GM20431 (cell line): ENCODE data around the gene NCLN.
"Not testable (repeated sequence)": the region's sequence is repeated elsewhere in the genome, so short reads cannot be mapped to it uniquely, and the experiment has no call there.

Experiments
- in situ Hi-C: fragments of 300-500 bp; cut with MseI, MboI; formaldehyde crosslinking; loops from one replicate; pipeline ENCODE4 v1.15.0; 2020; ENCODE audit warnings: low sequenced_read_pairs; ENCODE audit not compliant: unreplicated experiment

Gene NCLN

DNA sequence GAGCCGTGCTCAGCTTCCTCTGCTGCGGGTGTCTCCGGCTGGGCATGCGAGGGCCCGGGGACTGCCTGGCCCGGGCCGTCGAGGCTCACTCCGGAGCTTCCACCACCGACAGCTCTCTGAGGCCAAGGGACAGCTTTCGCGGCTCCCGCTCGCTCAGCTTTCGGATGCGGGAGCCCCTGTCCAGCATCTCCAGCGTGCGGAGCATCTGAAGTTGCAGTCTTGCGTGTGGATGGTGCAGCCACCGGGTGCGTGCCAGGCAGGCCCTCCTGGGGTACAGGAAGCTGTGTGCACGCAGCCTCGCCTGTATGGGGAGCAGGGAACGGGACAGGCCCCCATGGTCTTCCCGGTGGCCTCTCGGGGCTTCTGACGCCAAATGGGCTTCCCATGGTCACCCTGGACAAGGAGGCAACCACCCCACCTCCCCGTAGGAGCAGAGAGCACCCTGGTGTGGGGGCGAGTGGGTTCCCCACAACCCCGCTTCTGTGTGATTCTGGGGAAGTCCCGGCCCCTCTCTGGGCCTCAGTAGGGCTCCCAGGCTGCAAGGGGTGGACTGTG, 5.9 kb upstream of the NCLN start:
- in situ Hi-C loops = no loop called here

DNA sequence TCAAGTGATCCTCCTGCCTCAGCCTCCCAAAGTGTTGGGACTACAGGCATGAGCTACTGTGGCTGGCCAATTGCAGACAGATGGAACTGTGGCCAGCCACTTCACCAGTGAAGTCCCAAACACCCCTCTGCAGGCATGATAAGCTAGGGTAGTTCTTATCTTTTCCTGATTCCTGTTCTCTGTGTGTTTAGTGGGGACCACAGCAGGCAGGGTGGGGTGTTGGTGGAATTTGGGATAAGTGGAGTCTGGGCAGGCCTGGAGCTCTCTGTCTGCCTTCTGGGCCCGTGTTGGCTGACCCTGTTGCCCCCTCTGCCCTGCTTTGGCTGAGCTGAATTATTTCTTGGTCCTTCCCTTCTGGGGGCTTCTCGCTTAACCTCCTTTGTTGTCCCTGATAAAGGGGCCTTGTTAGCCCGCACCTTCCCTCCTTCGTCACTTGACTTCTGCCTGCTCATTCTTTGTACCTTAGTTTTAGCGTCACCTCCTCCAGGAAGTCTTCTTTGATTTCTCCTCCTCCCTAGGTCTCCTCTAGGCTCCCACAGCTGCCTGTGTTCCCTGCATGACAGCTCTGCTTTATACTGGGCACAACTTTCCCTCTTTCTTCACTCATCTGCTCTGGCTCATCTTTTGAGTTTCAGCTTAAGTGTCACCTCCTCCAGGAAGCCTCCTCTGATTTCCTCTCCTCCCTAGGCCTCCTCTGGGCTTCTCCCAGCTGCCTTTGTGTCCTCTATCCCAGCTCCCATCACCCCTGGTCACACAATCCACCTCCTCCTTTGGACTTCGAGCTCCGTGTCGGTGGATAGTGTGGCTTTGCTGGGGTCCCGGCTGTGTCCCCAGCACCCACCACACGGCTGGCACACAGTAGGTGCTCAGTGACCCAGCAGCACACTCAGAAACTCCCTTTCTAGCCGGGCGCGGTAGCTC, 1.7 kb upstream of the NCLN start:
- in situ Hi-C loops = no loop called here

DNA sequence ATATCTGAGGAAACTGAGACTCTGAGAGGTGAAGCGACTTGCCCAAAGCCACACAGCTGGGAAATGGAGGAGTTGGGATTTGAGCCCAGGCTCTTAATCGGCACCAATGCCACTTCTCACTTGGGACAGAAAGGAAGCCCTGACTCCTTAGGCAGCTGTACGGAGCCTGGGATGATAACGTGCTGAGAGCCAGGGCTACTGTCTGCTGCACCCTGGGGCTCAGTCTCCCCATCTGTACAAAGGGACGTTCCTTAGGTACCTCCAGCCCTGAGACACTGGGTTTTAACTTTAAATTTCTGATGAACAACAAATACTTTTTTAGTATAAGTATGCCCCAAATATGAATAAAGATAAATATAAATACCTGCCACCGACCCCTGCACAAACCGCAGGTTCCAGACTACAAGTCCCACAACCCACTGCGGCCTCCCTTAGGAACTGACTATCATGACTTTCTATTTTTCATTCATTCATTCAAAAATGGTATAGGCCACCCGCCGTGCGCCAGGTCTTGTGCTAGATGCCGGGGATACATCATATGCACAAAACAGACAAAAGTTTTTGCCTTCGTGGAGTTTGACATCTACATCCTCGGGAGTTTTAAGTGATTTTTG, 776 bp upstream of the NCLN start:
- in situ Hi-C loops = no loop called here

DNA sequence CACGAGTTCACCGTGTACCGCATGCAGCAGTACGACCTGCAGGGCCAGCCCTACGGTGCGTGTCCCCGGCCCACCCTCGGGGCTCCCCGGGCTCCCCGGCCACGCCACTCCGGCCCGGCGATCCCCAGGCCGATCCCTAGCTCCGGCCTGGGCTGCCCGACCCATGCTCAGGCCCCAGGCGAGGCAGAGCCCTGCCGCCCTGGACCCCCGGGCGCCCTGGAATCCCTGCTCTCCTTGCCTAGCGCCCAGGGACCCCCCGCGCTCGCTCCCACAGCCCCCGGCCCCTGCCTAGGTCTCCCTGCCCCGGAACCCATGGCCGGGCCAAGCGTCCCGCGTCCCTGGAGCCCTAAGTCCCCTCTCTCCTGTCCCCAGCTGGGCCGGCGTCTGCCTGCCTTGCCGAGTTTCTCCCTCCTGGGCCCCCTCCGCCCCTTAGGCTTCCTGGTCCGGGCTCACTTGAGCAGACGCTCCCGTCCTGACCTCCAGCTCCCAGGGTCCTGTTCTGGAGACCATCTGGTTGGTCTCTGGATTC, 494 bp downstream of the NCLN start:
- in situ Hi-C loops = no loop called here

DNA sequence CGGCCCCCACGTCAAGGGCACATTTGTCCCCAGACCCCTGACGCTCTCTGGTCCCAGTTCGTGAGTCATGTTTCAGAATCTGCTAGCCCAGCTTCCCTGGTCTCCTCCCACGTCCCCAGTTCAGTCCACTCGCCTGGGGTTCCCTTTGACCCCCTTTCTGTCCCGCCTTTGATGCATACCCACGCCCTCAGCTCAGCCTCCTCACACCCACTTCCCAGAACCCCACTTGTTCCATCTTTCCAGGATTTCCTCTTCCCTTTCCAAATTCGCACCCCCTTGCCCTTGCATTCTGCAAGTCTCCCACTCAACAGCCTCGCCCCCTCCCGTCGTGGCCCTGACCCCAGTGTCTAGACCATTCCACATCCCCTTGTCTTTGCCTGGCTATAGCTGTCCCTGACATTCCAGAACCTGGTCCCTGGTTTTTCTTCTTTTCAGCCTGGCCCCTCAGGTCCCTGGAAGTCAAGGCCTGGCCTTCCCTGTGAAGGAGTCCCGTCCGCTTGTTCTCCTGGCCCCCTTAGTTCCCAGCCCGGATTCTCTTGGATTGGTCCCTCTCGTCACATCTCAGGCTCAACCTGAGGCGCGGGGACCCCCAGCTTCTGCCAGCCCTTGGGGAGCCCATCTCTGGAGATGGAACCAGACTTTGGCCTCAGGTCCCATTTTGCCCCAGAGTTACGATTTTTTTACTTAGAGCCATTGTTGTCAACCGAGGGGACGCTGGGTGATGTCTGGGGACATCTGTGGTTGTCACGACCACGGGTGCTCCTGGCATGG, 1.3 kb downstream of the NCLN start:
- in situ Hi-C loops = no loop called here

DNA sequence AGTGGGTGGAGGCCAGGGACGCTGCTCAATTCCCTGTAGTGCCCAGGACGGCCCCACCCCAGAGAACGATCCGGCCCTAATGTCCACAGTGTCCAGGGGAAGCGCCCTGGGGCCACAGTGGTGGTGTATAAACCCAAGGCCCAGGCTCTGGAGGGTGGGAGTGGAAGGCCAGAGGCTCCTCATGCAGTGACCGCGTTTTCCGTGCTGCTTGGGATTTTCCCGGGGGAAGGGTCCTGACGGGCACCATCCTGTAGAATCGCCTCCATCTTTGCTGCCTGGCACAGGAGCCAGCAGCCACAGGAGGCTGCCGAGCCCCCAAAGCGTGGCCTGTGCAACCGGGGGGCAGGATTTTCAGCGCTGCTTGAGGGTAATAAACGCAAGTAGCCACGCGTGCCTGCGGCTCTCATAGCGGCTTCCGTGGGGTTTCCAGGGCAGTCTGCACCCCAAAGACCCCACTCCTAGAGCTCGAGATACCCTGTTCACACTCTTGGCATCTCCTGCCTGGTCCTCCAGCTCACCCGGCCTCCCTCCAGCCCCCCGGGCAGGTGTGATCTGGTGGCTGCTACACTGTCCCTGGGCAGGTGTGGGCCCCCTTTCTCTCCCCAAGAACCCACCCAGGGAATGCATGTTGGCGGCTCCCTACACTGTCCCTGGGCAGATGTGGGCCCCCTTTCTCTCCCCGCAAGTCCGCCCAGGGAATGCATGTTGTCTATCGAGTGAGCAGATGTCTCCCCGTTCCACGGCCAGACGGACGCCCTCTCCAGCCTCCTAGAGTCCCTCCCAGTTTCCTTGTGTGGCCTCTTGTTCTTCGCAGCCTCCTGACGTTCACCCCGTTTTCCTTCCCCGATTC, 2.2 kb downstream of the NCLN start:
- in situ Hi-C loops = no loop called here

DNA sequence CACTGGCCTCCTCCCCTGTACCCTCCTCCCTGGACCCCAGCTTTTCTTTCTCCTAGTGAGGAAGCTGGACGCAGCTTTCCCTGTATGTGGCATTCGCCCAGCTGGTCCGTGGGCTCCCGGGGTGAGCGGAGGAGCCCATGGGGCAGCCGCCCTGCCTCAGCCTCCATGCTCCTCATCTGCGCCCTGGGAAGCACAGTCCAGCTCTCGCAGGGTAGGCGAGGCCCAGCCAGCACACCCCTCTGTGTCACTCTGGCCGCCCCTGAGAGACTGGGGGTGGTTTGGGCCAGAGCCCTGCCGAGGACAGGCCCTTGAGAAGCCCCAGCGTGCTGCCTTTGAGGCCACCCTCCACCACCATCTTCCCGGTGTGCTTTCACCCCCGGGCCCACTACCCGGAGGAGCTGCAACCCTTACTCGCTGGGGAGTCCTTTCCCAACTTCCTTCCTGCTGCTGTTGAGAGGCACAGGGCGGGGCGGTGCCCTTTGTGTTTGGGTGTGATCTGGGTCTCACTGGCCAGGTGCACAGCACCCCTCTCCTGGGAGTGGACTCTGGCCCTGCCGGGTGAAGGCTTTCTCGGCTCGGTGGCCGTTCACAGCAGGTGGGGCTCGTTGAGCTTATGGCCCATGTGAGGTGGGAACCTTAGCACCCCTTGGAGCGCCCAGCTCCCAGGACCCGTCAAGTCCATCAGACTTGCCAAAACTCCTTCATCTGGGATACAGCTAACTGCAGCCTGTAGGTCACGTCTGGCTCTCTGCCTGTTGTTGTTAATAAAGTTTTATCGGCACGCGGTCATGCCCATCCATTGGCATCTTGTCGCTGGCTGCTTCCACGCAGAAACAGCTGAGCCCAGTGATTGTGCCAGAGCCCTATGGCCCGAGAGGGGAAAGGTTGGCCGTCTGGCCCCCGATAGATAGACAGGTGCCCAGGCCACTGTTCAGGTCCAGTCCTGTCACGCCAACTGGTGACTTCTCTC, 3.2 kb downstream of the NCLN start:
- in situ Hi-C loops = no loop called here

DNA sequence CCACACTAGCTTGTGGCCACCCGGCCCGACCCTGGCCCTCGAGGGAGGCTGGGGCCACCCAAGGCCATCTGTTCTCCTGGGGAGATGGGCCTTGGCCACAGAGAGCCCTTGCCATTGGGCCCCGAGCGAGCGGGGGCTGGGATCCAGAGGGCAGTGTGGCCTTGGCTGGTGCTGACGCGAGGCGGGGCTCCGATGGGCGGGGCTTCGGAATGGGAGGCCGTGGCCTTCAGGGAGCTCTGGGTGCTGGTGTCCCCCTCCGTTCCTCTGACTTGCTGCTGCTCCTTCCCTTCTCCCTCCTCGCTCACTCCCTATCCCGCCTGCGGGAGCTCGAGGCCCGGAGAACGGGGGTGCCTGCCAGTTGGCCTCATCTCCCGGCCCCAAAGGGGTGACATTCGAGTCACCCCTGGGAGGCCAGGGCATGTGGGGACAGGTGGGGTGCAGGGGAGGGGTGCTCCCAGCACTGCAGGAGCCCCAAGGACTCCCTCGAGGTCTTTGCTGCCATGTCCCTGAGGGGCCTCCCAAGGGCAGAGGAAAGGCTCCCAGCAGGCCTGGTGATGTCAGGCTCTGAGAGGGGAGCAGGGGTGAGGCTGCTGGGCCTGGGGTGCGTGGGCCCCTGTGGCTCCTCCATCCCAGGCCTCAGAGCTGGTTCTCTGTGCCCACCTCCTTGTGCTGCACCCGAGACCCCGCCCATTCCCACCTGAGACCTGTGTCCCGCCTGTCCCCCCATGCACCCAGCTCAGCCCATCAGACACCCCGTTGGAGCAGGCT, 4.2 kb downstream of the NCLN start:
- in situ Hi-C loops = no loop called here

DNA sequence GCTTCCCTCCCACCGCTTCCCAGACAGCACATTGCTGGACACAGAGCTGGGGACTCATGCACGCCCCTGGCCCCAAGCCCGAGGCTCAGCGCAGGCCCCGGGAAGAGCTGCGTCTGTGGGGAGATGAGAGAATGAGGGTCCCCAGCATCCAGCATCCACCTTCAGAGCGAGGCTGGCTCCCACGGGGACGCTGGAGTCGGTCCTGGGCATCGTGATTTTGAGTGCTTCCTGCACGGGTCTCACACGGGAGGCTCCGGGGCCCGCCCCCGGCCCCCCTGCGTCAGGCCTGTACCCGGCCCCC, 4.7 kb downstream of the NCLN start:
- in situ Hi-C loops = no loop called here

DNA sequence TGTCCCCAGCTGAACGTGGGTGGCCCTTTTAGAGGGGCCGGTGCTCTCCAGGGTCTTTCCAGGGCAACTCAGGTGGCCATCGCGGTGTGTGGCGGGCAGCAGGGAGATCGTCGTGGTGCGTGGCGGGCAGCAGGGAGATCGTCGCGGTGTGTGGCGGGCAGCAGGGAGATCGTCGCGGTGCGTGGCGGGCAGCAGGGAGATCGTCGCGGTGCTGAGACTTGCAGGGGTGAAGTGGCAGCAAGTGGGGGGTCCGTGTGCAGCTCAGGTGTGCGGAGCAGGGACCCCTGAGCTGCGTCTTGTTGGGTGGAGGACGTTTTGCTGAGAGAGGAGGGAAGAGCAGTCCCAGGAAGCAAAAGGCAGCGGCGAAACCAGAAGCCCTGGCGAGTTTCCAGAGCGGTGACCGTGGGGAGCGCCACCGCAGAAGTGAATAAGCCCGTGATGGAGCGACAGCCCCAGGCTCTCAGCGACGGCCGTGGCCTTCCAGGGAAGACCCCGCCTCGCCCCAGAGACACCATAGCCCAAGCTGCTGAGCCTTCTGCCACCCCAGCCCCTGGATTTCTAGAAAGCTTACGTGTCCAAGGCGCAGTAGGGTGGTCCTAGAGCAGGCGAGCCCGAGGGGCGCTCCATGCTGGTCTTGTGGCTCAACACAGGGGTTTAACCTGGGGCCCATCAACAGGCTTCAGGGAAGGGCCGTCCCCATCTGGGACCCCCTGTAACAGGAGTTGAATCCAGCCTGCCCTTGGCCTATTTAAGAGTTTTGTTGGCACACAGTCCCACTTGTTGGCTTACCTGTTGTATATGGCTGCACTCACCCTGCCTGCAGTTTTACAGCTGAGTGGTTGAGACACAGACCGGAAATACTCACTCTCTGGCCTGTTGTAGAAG, 5.4 kb downstream of the NCLN start:
- in situ Hi-C loops = no loop called here

DNA sequence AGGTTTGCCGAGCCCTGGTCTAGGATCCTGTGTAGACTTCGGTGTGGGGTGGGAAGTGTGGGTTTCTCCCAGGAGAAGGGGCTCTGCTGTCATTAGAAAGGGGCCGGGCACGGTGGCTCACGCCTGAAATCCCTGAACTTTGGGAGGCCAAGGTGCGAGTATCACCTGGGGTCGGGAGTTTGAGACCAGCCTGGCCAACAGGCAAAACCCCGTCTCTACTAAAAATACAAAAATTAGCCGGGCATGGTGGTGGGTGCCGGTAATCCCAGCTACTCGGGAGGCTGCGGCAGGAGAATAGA, 6.0 kb downstream of the NCLN start:
- in situ Hi-C loops = not testable (repeated sequence)

DNA sequence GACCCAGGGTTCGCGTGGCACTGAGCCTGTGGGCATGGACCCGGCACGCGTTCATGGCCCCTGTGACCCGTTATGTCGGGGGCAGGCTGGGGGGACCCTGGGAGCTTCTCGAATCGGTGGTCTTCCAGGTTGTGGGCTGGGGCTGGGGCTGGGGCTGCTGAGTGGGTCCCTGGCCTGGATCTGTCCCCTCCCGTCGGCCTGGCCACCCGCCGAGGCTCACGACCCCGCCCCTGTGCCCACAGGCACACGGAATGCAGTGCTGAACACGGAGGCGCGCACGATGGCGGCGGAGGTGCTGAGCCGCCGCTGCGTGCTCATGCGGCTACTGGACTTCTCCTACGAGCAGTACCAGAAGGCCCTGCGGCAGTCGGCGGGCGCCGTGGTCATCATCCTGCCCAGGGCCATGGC, 6.5 kb downstream of the NCLN start:
- in situ Hi-C loops = no loop called here

DNA sequence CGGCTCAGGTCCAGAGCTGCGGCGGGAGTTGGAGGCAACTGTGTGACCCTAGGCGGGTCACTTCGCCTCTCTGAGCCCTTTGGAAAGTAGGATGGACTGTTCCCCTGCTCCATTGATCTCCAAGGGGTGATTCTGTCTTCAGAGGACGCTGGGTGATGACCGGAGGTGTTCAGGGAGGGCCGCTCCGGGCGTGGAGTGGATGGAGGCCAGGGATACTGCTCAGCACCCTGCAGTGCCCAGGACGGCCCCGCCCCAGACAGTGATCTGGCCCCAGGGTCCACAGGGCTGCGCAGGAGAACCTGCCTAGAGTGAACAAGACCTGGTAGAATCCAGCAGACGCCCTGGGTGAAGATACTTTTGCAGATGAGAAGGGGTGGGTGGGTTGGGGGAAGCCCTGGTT, 7.0 kb downstream of the NCLN start:
- in situ Hi-C loops = no loop called here

DNA sequence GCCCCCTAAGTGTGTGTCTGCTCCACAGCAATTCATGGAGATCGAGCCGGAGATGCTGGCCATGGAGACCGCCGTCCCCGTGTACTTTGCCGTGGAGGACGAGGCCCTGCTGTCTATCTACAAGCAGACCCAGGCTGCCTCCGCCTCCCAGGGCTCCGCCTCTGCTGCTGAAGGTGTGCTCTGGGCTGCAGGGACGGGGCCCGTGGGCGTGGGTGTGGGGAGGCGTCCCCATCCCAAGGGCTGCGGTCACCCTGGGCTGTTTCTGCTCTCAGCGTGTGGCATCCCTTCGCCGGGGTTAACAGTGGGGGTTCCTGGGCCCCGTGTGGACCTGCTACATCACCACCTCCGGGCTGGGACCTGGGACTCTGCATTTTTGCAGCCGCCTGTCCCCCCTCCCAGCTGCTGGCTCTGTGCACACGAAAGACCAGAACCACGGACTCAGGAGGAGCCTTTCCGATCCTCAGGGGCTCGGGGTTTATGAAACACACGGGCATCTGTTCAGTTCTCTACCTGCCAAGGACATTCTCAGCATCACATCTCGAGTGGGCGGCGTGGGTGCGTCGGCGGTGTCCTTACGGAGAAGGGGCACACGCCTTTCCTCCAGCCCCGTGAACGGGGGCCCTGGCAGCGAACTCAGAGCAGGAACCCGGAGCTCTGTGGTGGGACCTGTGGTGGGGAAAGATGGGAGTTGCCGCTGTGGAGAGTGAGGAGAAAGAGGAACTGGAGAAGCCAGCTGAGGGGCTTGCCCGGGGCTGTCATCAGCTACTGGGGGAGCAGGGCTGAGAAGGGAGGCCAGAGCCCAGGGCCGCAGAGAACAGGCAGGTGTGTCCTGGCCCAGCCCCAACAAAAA, 7.8 kb downstream of the NCLN start:
- in situ Hi-C loops = no loop called here

DNA sequence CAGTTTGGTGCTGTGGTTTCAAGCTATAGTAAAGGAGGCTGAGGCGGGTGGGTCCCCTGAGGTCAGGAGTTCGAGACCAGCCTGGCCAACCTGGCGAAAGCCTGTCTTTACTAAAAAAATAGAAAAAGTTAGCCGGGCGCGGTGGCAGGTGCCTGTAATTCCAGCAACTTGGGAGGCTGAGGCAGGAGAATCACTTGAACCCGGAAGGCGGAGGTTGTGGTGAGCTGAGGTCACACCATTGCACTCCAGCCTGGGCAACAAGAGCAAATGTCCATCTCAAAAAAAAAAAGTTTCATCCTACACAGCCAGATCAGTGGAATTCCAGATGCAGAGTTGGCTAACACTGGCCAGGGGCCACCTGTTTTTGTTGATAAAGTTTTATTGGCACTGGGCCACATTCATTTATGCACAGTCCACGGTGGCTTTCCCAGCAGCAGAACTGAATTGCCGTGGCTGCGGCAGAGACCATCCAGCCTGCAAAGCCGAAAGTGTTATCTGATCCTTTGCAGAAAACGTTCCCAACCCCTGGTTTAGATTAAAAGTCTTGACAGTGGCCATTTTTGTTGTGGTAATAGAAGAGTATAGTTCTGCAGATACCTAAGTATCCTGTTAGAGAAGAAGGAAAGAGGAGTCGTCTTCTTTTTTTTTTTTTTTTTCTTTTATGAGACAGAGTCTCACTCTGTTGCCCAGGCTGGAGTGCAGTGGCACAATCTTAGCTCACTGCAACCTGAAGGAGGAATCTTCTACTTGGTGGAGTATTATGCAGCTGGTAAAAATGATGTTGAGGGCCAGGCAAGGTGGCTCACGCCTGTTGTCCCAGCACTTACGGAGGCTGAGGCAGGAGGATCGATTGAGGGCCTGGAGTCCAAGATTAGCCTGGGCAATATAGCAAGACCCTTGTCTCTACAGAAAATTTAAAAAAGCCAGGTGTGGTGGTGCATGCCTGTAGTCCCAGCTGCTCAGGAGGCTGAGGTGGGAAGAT, 8.7 kb downstream of the NCLN start:
- in situ Hi-C loops = no loop called here
